HEK293 (cell line): ENCODE data around the gene ZIC5.

ENCODE experiments used
- EGR2 ChIP-seq: fragments of 450-650 bp; formaldehyde crosslinking; IDR thresholded peaks from 2 replicates; pipeline ENCODE4 v1.5.1; 2016; ENCODE audit warnings: low read depth, missing biosample characterization, missing genetic modification characterization
- HIC1 ChIP-seq: fragments of 450-650 bp; formaldehyde crosslinking; IDR thresholded peaks from 2 replicates; pipeline ENCODE4 v1.5.1; 2016; ENCODE audit warnings: missing biosample characterization, missing genetic modification characterization
- KLF1 ChIP-seq: fragments of 450-650 bp; formaldehyde crosslinking; IDR thresholded peaks from 2 replicates; pipeline ENCODE4 v1.5.1; 2016; ENCODE audit warnings: missing biosample characterization, missing genetic modification characterization
- KLF8 ChIP-seq: fragments of 450-650 bp; formaldehyde crosslinking; IDR thresholded peaks from 2 replicates; pipeline ENCODE4 v1.5.1; 2016; ENCODE audit warnings: missing biosample characterization, missing genetic modification characterization
- KLF9 ChIP-seq: fragments of 450-650 bp; formaldehyde crosslinking; IDR thresholded peaks from 2 replicates; pipeline ENCODE4 v1.5.1; 2016; ENCODE audit warnings: missing biosample characterization, missing genetic modification characterization, low read depth
- OSR2 ChIP-seq: fragments of 450-650 bp; formaldehyde crosslinking; IDR thresholded peaks from 2 replicates; pipeline ENCODE4 v1.5.1; 2016; ENCODE audit warnings: missing biosample characterization, missing genetic modification characterization
- PRDM6 ChIP-seq: fragments of 450-650 bp; formaldehyde crosslinking; IDR thresholded peaks from 2 replicates; pipeline ENCODE4 v1.5.1; 2017; ENCODE audit warnings: missing biosample characterization, missing genetic modification characterization
- SALL2 ChIP-seq: fragments of 450-650 bp; formaldehyde crosslinking; IDR thresholded peaks from 2 replicates; pipeline ENCODE4 v1.5.0; 2017; ENCODE audit warnings: missing biosample characterization, mild to moderate bottlenecking, missing genetic modification characterization, borderline replicate concordance
- SCRT2 ChIP-seq: fragments of 450-650 bp; formaldehyde crosslinking; IDR thresholded peaks from 2 replicates; pipeline ENCODE4 v1.5.1; 2016; ENCODE audit warnings: missing biosample characterization, missing genetic modification characterization
- SP7 ChIP-seq: fragments of 450-650 bp; formaldehyde crosslinking; IDR thresholded peaks from 2 replicates; pipeline ENCODE4 v1.5.1; 2016; ENCODE audit warnings: missing biosample characterization, missing genetic modification characterization
- WT1 ChIP-seq: fragments of 450-650 bp; formaldehyde crosslinking; IDR thresholded peaks from 2 replicates; pipeline ENCODE4 v1.5.1; 2016; ENCODE audit warnings: missing biosample characterization, missing genetic modification characterization
- ZBTB10 ChIP-seq: fragments of 450-650 bp; formaldehyde crosslinking; IDR thresholded peaks from 2 replicates; pipeline ENCODE4 v1.5.1; 2016; ENCODE audit warnings: missing biosample characterization, missing genetic modification characterization
- ZBTB17 ChIP-seq: fragments of 450-650 bp; formaldehyde crosslinking; IDR thresholded peaks from 2 replicates; pipeline ENCODE4 v1.5.1; 2016; ENCODE audit warnings: missing biosample characterization, missing genetic modification characterization
- ZBTB20 ChIP-seq: fragments of 450-650 bp; formaldehyde crosslinking; IDR thresholded peaks from 2 replicates; pipeline ENCODE4 v1.5.1; 2016; ENCODE audit warnings: missing biosample characterization, missing genetic modification characterization
- ZBTB26 ChIP-seq: fragments of 450-650 bp; formaldehyde crosslinking; optimal IDR thresholded peaks from 2 replicates; pipeline ENCODE3; 2016; ENCODE audit warnings: missing biosample characterization, mild to moderate bottlenecking, missing genetic modification characterization
- ZFHX2 ChIP-seq: fragments of 450-650 bp; formaldehyde crosslinking; conservative IDR thresholded peaks from 2 replicates; pipeline ENCODE4 v1.5.1; 2016; ENCODE audit warnings: missing biosample characterization, missing genetic modification characterization
- ZFP37 ChIP-seq: fragments of 450-650 bp; formaldehyde crosslinking; IDR thresholded peaks from 2 replicates; pipeline ENCODE4 v1.5.1; 2016; ENCODE audit warnings: missing biosample characterization, missing genetic modification characterization
- ZFP69B ChIP-seq: fragments of 450-650 bp; formaldehyde crosslinking; IDR thresholded peaks from 2 replicates; pipeline ENCODE4 v1.5.1; 2016; ENCODE audit warnings: missing biosample characterization, missing genetic modification characterization
- ZNF121 ChIP-seq: fragments of 450-650 bp; formaldehyde crosslinking; IDR thresholded peaks from 2 replicates; pipeline ENCODE4 v1.5.1; 2016; ENCODE audit warnings: missing biosample characterization, missing genetic modification characterization
- ZNF155 ChIP-seq: fragments of 450-650 bp; formaldehyde crosslinking; IDR thresholded peaks from 2 replicates; pipeline ENCODE4 v1.5.1; 2016; ENCODE audit warnings: missing biosample characterization, missing genetic modification characterization
- ZNF2 ChIP-seq: fragments of 450-650 bp; formaldehyde crosslinking; IDR thresholded peaks from 2 replicates; pipeline ENCODE4 v1.5.1; 2016; ENCODE audit warnings: missing biosample characterization, missing genetic modification characterization
- ZNF416 ChIP-seq: fragments of 450-650 bp; formaldehyde crosslinking; IDR thresholded peaks from 2 replicates; pipeline ENCODE4 v1.5.1; 2016; ENCODE audit warnings: missing biosample characterization, missing genetic modification characterization
- ZNF501 ChIP-seq: fragments of 450-650 bp; formaldehyde crosslinking; IDR thresholded peaks from 2 replicates; pipeline ENCODE4 v1.5.1; 2016; ENCODE audit warnings: missing biosample characterization, missing genetic modification characterization
- ZNF529 ChIP-seq: fragments of 450-650 bp; formaldehyde crosslinking; IDR thresholded peaks from 2 replicates; pipeline ENCODE4 v1.5.1; 2017; ENCODE audit warnings: missing genetic modification characterization, missing biosample characterization; ENCODE audit not compliant: insufficient replicate concordance
- ZNF624 ChIP-seq: fragments of 450-650 bp; formaldehyde crosslinking; IDR thresholded peaks from 2 replicates; pipeline ENCODE4 v1.5.1; 2017; ENCODE audit warnings: missing biosample characterization, missing genetic modification characterization
- ZNF645 ChIP-seq: fragments of 450-650 bp; formaldehyde crosslinking; IDR thresholded peaks from 2 replicates; pipeline ENCODE4; 2016; ENCODE audit warnings: missing biosample characterization, missing genetic modification characterization
- ZNF658 ChIP-seq: fragments of 450-650 bp; formaldehyde crosslinking; IDR thresholded peaks from 2 replicates; pipeline ENCODE4; 2016; ENCODE audit warnings: missing biosample characterization, missing genetic modification characterization
- ZNF76 ChIP-seq: fragments of 450-650 bp; formaldehyde crosslinking; IDR thresholded peaks from 2 replicates; pipeline ENCODE4; 2016; ENCODE audit warnings: low read depth, missing biosample characterization, missing genetic modification characterization, borderline replicate concordance
- TF ChIP-seq, protein P1 (sequence below): fragments of 450-650 bp; formaldehyde crosslinking; IDR thresholded peaks from 2 replicates; pipeline ENCODE4 v1.5.1; 2016; ENCODE audit warnings: missing biosample characterization, missing genetic modification characterization, low read depth

Gene ZIC5

DNA sequence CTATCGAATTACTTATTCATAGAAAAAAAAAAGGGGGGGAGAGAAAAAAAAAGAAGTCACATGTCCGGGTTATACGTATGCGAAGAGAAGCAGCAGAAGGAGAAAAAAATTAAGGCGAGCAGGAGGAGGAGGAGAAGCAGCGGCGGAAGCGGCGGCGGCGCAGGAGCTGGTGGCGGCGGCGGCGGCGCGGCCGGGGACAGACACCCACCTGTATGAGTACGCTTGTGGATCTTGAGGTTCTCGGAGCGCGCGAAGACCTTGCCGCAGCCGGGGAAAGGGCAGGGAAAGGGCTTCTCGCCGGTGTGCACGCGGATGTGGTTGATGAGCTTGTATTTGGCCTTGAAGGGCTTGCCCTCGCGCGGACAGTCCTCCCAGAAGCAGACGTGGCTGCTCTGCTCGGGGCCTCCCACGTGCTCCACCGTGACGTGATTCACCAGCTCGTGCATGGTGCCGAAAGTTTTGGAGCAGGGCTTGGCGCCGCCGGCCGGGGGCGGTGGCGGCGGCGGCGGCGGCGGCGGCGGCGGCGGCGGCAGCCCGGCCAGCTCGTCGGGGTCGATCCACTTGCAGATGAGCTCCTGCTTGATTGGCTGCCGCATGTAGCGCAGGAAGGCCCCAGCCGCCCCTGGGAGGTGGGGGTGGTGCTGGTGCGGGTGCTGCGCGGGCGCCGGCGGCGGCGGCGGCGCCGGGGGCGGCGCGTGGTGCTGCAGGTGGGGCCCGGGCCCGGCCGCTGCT, 1.5 kb downstream of the ZIC5 start (continued):
- TF ChIP-seq, protein P1, sequence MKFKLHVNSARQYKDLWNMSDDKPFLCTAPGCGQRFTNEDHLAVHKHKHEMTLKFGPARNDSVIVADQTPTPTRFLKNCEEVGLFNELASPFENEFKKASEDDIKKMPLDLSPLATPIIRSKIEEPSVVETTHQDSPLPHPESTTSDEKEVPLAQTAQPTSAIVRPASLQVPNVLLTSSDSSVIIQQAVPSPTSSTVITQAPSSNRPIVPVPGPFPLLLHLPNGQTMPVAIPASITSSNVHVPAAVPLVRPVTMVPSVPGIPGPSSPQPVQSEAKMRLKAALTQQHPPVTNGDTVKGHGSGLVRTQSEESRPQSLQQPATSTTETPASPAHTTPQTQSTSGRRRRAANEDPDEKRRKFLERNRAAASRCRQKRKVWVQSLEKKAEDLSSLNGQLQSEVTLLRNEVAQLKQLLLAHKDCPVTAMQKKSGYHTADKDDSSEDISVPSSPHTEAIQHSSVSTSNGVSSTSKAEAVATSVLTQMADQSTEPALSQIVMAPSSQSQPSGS (tag by site-specific recombination): 0 out of 2 replicates have a peak, but pooled peaks have one; percentile 8
- TF ChIP-seq ZNF76 (0 out of 2 replicates have a peak, but pooled peaks have one; percentile 11), SALL2 (tag by site-specific recombination) (no peak), ZNF501 (tag by site-specific recombination) (peak; percentile 64; the same call in 1 of the 2 replicates), HIC1 (peak; percentile 69; the same call in 1 of the 2 replicates), EGR2 (tag by site-specific recombination) (peak; percentile 65), ZFP69B (tag by site-specific recombination) (no peak), ZNF416 (no peak), ZNF2 (peak; percentile 66; the same call in 1 of the 2 replicates), ZNF529 (tag by site-specific recombination) (no peak), ZBTB17 (tag by site-specific recombination) (peak; percentile 38; the same call in 1 of the 2 replicates), ZNF658 (tag by site-specific recombination) (no peak), KLF9 (tag by site-specific recombination) (peak; percentile 45; the same call in 1 of the 2 replicates), SCRT2 (tag by site-specific recombination) (peak; percentile 99), ZBTB26 (tag by site-specific recombination) (peak; percentile 88), ZBTB20 (tag by site-specific recombination) (peak; percentile 8; the same call in 1 of the 2 replicates), ZFP37 (peak; percentile 22; the same call in 1 of the 2 replicates), ZNF155 (tag by site-specific recombination) (no peak), ZNF645 (tag by site-specific recombination) (peak; percentile 52; the same call in 1 of the 2 replicates), ZNF624 (tag by site-specific recombination) (no peak), PRDM6 (tag by site-specific recombination) (no peak), KLF8 (tag by site-specific recombination) (peak; percentile 30; the same call in 1 of the 2 replicates), ZBTB10 (tag by site-specific recombination) (no peak), ZNF121 (tag by site-specific recombination) (no peak), OSR2 (tag by site-specific recombination) (peak; percentile 28; the same call in 1 of the 2 replicates), SP7 (tag by site-specific recombination) (peak; percentile 75), KLF1 (tag by site-specific recombination) (0 out of 2 replicates have a peak, but pooled peaks have one; percentile 14), ZFHX2 (peak; percentile 74), WT1 (0 out of 2 replicates have a peak, but pooled peaks have one; percentile 25)
